Stimulated activated CD4-positive, alpha-beta T cell treated with anti-CD3 and anti-CD28 coated beads, TNF-alpha, amount 100 ng/mL, for 1 hour (primary cell): ENCODE results near the gene IFI27L1.
A peak's percentile ranks its signal among the peaks of the same experiment; 100 is the strongest.

Experiments used
- DNase-seq, 3 donors: peaks; one replicate each; pipeline ENCODE4 v3.0.0-alpha.2; 2020; ENCODE audit warnings: low read depth in 3 of 3, low spot score in 1 of 3

Gene IFI27L1

GRCh38 chr14:94113490-94113889, 32.4 kb downstream of the IFI27L1 start:
- DNase-seq: no peak

DNA sequence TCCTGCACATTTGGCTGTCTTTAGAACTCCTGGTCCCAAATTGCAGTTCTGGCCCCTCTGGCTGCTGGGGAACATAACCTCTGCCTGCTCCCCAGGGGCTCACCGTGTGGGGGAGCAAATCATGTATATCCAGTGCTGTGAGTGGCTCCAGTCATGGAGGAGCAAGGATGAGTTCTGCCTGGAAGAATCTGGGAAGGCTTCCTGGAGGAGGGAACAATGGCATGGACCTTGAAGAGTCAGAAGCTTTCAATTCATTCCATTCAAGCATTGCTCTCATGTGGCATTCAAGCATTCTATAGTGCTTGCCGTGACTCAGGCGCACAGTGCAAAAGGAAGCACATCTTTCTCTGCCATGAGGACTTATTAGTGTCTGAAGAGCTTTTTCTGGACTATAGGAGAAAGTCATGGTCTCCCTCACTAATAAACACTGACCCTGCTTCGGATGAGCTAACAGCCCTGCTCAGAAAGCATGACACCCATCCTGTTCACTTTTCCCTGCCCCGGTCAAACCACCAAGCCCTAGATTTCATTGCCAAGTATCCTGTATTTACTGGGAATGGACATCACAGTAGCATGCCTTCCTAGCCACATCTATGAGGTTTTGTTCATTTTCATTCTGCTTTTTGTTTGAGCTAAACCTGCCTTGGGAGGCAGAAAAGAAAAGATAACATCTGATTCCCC, 32.9 kb downstream of the IFI27L1 start:
- DNase-seq: no peak

GRCh38 chr14:94114589-94115057, 33.5 kb downstream of the IFI27L1 start:
- no peak for DNase-seq

GRCh38 chr14:94115058-94115591, 34.0 kb downstream of the IFI27L1 start:
- no peak for DNase-seq

DNA sequence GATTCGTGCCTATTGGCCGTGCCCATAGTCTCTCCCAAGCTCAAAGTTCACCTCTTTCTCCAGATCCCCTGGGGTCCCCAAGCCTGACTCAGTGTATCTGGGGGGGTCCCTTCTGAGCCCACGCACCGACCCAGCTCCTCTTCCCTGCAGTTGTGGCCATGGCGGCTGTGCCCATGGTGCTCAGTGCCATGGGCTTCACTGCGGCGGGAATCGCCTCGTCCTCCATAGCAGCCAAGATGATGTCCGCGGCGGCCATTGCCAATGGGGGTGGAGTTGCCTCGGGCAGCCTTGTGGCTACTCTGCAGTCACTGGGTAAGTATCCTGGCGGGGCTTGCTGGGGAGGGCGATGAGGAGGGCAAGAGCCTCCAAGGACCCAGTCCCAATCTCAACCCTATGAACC, 34.5 kb downstream of the IFI27L1 start:
- DNase-seq: no peak

DNA sequence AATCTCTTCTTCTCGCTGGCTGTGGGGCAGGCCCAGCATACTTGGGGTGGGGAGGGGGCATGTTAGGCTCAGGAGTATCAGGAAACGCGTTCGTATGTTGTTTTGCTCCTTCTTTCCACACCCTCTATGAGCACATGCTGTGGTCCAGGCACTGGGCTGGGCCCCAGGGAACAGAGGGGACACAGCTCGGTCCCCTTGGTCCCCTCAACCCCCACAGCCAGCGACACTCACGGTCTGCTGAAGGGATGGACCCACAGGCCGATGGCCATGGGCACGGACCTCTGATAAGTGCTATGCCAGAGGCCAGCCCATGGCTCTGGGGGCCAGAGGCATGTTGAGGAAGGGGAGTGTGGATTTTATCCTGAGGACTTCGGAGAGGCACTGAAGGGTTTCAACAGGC, 35.6 kb downstream of the IFI27L1 start:
- DNase-seq: no peak

DNA sequence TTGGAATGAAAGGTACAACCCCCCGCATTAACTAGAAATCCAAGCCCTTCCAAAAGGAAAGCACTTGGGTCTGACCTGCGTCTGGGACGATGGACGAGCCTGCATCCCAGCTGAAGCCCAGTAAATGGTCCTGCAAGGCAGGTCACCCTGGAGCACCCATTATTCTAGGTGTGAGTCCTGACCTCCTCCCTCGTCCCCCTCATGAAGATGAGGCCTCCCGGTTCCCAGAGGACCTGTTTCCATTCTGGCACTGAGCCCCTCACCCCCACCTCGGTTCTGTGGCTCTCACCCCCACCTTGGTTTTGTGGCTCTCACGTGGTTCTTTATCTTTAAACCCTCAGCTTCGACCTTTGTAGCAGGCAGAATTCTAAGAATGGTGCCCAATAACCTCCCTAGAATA, 36.7 kb downstream of the IFI27L1 start:
- DNase-seq: no peak

DNA sequence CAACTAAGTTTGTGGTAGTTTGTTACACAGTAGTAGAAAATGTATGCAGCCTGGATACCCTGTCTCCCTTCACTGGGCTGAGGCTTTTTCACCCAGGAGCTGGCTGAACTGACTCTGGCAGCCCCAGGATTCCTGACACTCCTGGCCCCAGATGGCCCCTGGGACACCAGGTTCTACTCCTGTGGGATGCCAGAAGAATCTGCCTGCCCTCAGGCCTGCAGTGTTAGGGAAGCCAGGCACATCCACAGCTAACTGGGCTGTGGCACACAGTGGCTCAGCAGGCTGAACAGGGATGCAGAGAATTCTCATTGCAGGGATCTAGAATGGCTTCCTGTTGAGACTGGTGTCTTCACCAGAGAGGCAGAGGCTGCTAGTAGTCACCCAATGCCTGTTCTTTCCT, 38.0 kb downstream of the IFI27L1 start:
- no peak for DNase-seq

- DNase-seq: no peak
Observed at GRCh38 chr14:94120667-94121340, 39.7 kb downstream of the IFI27L1 start.

GRCh38 chr14:94121485-94121884, 40.4 kb downstream of the IFI27L1 start:
- DNase-seq: no peak

GRCh38 chr14:94122438-94122837, 41.3 kb downstream of the IFI27L1 start:
- no peak for DNase-seq

DNA sequence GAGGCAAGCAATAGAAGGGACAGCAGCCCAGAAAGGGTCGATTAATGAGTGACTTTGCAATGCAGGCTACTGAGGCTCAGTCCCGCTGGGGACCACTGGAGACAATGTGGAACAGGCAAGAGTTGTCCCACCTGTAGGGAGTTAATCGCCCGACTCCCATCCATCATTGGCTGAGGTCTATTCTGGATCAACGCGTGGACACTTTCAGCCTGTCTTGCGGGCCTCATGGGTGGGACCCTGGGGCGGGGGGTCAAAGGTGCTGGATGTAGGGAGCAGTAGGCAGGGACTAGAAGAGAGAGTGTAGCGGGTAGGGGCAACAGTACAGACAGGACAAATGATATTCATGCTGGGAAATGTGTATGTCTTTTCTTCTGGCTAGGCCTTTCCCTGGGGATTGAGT, 42.2 kb downstream of the IFI27L1 start:
- no peak for DNase-seq

DNA sequence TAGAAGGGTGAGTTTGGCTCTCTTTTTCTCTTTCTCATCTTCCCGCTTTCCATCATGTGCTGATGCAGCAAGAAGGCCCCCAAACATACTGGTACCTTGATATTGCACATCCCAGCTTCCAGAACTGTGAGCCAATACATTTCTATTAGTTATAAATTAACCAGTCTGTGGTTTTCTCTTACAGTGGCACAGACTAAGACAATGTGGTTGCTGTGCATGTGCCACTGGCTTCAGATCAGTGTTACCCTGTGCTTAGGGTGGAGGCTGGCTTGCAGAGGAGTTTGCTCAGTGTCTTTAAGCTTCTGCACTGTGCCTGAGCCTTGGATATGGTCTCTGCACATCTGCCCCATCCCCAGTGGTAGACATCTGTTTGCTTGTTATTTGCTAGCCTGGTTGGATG, 42.8 kb downstream of the IFI27L1 start:
- no peak for DNase-seq

DNA sequence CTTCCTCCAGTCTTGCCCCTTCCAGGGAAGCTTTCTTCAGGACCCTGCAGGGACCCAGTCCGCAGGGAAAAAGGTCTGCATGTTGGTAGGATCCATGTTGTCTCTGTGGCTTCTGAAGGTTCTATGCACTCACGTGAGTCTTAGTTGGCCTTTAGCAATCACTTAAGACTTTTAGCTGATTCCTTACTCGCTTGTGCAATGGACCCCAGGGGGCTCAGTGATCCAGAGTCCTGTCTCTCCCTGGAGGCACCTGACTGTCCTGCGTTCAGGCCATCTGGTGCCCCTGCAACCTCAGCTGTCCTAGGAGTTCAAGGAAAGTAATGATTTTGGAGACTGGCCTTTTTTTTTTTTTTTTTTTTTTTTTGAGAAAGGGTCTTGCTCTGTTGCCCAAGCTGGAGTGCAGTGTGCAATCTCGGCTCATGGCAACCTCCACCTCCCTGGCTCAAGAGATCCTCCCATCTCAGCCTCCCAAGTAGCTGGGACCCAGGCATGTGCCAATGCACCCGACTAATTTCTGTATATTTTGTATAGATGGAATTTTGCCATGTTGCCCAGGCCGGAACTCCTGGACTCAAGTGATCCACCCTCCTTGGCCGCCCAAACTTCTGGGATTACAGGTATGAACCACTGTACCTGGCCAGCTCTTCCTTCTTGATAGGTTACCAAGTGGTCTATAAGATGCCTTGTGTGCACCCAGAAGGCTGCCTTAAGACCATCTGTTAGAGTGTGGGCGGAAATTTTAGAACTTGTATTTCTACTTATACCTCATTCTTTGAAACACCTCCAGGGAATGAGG, 43.7 kb downstream of the IFI27L1 start:
- no peak for DNase-seq

DNA sequence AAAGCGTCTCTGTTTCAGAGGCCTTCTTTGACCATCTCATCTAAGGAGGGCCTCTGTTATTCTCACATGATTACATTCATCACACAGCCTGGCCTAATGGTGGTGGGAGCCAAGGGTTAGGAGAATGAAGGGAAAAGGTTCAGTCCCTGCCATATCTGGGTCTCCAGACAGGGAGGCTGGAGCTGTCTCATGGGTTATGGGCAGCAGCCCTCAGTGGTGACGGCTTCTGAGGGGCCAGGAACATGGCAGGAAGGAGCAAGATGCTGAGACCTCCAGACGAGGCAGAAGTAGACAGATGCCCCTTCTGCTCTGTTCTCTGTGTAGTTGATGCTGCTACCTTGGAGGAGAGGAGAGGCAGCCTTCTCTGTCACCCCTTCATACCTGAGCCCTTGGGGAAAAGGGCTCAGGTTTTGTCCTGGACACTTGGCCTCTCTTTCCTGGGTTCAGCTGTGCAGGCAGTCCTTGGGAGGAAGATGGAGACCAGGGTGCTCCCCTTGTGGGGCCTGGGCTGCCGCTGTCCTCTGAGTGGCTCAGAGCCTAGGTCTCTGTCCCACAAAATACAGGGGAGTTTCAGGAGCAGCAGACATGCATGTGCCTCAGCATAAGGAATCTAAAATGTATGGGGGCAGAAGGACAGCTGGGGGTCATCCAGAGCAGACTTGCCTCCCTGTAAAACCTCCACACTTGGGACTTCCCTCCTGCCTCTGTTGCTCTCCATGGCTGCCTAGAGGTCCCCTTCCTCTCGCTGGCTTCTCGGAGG, 44.7 kb downstream of the IFI27L1 start:
- no peak for DNase-seq

GRCh38 chr14:94126419-94126677, 45.2 kb downstream of the IFI27L1 start:
- DNase-seq: no peak

- no peak for DNase-seq
Observed at GRCh38 chr14:94126800-94127199, 45.7 kb downstream of the IFI27L1 start.

- no peak for DNase-seq
Observed at GRCh38 chr14:94127330-94127729, 46.2 kb downstream of the IFI27L1 start.

DNA sequence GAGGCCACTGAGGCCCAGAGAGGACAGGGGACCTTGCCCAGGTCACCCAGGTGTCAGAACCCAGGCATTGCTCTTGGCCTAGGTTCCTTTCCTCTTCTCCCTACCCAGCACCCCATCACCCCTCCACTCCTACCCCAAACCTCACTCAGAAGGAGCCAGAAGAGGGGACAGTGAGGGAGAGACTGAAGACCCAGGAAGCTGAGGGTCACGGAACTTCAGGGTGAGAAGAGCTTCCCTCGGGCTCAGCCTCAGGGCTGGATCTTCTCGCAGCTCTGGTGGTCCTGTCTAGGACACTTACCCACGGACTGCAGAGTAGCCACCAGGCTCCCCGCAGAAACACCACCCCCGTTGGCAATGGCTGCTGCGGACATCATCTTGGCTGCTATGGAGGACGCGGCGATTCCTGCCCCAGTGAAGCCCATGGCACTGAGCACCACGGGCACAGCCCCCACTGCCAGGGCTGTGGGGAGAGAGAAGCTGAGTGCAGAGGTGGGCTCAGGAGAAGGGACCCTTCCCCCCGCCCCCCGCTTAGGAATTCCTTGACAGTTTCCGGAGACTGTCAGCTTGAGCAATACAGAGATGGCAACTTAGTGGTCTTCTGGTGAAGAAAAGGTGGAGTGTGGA, 47.2 kb downstream of the IFI27L1 start:
- no peak for DNase-seq

- DNase-seq: peak in 2 of 3 donors; percentile 20 to 47
Observed at GRCh38 chr14:94129111-94129757, 48.1 kb downstream of the IFI27L1 start, which contains the start of gene IFI27L2. Gene IFI27L2, minus strand, starts transcription at chr14:94129604. Its CDS starts 40 bp downstream, at chr14:94129564.
